Left hindlimb (tissue), 1 donor: ENCODE measurements around the gene CASZ1.

Source experiments
- DNase-seq: peaks from one replicate; pipeline ENCODE4 v3.0.0-alpha.2; 2018

CASZ1 gene

GRCh38 chr1:10647414-10648170, 148.9 kb downstream of the CASZ1 start:
- no peak for DNase-seq

- DNase-seq: no peak
Measured at GRCh38 chr1:10646347-10646861, 150.0 kb downstream of the CASZ1 start.

GRCh38 chr1:10644307-10645128, 151.9 kb downstream of the CASZ1 start:
- DNase-seq: no peak

GRCh38 chr1:10643607-10644306, 152.7 kb downstream of the CASZ1 start:
- DNase-seq: no peak

- DNase-seq: no peak
Measured at GRCh38 chr1:10642403-10643080, 153.9 kb downstream of the CASZ1 start.

GRCh38 chr1:10641976-10642375, 154.5 kb downstream of the CASZ1 start:
- no peak for DNase-seq

- no peak for DNase-seq
Measured at GRCh38 chr1:10640843-10641553, 155.4 kb downstream of the CASZ1 start.

- no peak for DNase-seq
Measured at GRCh38 chr1:10639775-10640578, 156.5 kb downstream of the CASZ1 start.

- DNase-seq: no peak
Measured at GRCh38 chr1:10639011-10639774, 157.3 kb downstream of the CASZ1 start.

GRCh38 chr1:10638559-10639005, 157.9 kb downstream of the CASZ1 start:
- no peak for DNase-seq

GRCh38 chr1:10637834-10638558, 158.4 kb downstream of the CASZ1 start:
- DNase-seq: no peak

GRCh38 chr1:10637400-10637799, 159.0 kb downstream of the CASZ1 start:
- DNase-seq: no peak

- DNase-seq: no peak
Measured at GRCh38 chr1:10635992-10636391, 160.5 kb downstream of the CASZ1 start.

- DNase-seq: no peak
Measured at GRCh38 chr1:10635085-10635896, 161.2 kb downstream of the CASZ1 start.

GRCh38 chr1:10634428-10635084, 161.9 kb downstream of the CASZ1 start:
- no peak for DNase-seq

- no peak for DNase-seq
Measured at GRCh38 chr1:10634075-10634427, 162.4 kb downstream of the CASZ1 start.

GRCh38 chr1:10633416-10633815, 163.0 kb downstream of the CASZ1 start:
- DNase-seq: peak; percentile 27

- peak; percentile 19 for DNase-seq
Measured at GRCh38 chr1:10632691-10633090, 163.8 kb downstream of the CASZ1 start.
